ENCODE measurements around the gene VPS33A. TPM values are rescaled to one million over a fixed set of nuclear protein-coding genes. Genes with fewer than 3 reads are reported as not detected.
"Not testable (repeated sequence)": the region's sequence is repeated elsewhere in the genome, so short reads cannot be mapped to it uniquely, and the experiment has no call there.

VPS33A gene
- polyA plus RNA-seq, 1 donor: 20.8 TPM

DNA sequence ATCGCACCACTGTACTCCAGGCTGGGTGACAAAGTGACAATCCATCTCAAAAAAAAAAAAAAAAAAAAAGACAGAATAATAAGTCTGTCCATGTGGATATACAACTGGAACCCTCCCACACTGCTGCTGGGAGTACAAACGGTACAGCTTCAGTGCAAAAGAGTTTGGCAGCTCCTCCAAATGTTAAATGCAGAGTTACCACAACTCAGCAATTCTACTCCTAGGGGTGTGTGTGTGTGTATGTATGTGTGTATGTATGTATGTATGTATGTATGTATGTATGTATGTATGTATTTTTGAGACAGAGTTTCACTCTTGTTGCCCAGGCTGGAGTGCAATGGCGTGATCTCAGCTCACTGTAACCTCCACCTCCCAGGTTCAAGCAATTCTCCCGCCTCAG, 7.4 kb downstream of the VPS33A start:
- not testable (repeated sequence) for DNase-seq

DNA sequence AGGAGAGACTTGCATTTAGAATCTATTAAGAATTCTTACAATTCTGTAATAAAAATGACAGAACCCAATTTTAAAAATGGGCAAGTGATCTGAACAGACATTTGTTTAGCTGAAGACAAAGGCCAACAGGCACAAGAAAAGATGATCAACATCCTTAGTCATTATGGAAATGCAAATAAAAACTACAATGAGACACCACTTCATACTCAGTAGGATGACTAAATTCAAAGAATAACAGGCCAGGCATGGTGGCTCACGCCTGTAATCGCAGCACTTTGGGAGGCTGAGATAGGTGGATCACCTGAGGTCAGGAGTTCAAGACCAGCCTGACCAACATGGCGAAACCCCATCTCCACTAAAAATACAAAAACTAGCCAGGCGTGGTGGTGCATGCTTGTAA, 7.8 kb downstream of the VPS33A start:
- DNase-seq: not testable (repeated sequence)

DNA sequence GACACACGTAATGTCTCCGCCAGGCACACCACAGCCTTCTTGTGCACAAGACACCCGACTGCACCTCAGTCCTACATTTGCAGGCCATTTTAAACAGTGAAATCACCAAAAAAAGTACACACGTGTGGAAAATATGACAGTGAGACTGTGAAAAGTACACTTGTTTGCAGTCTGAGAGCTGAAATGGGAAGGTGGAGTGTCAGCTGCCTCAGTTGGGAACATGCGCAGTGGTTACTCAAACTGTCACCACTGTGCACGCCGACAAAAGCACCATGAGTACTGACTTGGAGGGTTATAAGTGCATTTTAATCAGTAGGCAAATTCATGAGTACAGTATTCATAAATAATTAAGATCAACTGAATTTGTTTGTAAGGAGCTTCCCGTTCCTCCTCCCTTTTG, 15.8 kb downstream of the VPS33A start:
- DNase-seq: no peak

DNA sequence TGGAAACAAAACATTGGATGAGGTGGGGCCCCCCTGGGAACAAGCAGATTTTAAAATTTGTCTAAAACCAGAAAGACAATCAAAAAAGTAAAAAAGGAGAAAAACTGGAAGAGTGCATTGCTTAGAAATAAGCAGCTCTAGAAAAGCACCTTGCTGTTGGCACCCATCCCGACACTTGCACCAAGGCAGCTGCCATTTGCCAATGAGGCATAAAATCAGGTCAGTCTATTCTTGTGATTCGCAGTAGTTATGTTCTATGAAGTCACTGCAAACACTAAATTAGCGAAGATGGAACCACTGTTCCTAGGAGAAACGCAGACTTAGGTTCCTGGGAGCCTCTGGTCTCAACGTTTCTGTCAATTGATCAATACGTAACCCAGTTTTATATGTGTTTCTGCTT, 16.2 kb downstream of the VPS33A start:
- DNase-seq: no peak

DNA sequence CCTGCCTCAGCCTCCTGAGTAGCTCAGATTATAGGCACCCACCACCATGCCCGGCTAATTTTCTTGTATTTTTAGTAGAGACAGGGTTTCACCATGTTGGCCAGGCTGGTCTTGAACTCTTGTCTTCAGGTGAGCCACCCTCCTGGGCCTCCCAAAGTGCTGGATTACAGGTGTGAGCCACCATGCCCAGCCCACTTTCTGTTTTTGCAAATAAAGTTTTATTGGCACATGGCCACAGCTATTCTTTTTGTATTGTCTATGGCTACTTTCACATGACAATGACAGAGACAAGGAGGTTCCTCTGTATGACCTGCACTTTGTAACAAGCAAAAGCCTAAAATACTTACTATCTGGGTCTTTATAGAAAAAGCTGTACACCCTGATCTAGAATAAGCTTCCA, 20.7 kb downstream of the VPS33A start:
- DNase-seq: no peak

DNA sequence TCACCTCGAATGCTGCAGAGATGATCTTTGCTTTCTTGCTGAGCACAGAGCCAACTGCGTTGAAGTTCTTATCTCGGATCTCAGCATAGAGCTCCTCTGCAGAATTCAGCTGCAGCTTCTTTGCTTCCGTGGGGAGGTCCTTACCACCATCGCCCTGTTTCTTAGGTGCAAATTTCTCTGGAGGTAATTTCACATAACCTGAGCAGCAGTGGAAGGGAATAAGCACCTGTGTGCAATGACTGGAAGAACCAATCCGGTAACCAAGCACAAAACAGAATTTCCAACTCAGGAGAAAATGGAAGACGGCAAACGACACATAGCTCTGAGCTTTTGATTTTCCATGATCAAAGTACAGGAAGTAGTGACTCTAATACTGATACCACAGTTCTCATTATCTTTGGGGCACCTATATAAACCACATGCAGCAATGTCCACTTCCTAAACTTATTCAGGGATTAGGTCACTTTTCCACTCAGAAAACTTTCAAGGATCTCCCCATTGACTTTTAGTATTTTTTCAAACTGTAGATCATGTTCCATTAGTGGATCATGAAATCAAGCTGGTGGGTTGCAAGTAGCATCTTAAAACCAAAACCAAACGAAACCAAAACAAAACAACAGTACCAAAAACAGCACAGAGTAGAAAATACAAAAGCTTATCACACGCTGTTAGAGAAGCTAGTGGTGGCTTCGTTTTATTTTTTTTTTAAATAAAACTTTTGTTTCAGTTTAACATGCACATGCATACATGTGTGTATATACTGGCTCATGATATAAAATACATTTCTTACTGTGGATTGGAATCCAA, 21.5 kb downstream of the VPS33A start:
- DNase-seq: no peak

DNA sequence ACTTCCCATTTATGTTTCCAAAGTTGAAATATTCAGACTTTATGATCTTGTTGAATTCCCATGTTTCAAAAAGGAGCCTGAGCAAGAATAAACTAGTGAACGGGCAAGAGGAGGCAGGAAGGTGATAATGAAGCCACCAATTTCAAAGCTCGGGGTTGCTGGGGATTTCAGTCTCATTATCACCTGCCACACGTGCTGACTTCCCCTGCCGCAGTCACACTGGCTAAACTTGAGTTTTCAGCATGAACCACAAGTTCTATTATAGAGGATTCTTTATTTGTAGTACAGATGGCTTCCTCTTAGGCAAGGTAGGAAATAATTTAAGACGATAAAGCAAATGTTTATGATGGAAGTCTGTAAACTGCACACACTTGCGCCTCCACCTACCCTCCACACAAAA, 22.3 kb downstream of the VPS33A start:
- DNase-seq: no peak

DNA sequence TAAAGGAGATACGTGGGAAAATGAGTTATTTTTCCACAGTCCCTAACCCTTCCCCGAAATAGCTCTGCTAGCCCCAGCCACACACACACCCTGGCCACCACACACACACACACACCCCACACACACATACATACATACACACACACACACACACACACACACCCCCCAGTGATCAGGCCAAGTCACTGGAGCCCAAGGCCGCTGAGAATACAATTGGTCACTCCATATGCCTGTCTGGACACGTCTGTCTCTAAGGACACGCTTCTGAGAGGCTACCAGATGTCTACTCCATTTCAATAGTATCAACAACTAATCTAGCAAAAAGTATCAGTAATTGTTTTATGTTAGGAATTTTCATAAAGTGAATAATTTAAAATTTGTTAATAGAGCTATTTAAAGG, 27.4 kb downstream of the VPS33A start:
- no peak for DNase-seq

DNA sequence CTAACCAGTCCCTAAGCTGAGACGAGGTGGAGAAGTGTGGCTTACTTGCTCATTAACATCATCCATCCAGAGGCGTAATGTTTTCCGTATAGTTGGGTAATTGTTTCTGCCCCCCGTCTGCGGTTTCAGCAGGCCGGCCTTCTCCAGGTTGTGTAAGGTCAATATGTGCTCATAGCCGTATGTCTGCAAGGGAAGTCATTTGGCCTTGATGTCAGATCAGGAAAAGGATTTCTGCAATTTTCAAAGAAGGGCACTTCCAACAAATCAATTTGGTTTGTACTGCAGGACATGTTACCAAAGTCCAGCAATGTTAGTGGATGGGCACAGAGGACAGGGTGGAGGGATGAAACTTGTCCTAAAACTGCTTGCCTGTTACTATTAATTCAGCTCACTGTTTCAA, 30.6 kb downstream of the VPS33A start:
- no peak for DNase-seq

DNA sequence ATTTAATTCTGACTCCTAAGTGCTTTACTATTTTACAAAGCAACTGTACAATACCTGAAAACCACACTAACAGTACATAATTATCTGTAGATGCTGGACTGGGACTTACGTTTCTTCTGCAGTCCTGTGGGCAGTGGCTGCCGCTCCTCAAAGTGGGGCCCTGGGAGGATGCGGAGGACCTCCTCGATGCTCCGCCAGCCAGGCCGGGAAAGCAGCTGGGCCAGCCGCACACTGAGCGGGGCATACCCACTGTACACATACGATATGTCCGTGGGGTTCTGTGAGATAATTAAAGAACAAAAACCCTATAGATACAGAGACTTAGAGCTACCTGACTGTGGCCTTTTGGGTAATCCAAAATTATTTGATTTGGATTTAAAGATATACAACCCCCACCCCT, 33.6 kb downstream of the VPS33A start:
- DNase-seq: no peak

DNA sequence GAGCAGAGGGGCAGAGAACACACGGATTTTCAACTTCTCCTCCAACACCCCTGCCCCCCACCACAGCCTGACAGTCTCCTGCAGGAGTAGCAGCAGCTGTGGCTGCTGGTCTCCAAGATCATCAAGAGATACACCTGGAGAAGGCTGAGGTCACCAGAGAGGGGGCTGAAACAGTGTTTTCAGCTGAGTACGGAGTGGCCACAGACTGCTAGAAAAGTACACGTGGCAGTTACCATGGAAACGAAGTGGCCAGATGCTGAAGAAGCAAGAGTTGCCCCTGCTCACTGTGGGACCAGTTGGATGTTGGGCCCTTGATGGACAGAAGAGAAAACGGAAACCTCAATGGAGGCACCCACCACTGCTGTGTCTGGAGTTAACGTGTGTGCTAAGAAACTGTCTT, 35.5 kb downstream of the VPS33A start:
- DNase-seq: no peak

DNA sequence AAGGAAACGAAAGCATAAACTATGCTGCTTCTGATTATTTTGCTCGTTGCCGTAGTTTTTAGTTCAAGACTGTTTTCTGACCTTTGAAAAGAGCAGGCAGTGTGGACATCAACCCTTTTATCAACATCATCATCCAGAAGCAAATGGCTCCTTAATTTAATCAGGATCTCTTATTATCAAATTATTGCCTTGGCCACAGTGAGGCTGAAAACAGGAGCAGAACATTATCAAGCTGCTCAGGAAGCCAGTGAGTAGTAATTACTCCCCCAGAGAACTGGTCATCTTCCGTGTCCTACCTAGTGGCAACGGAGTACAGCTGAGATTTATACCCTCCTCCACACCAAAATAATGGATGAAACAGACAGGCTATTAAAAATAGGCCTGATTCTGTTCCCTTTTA, 38.2 kb downstream of the VPS33A start:
- no peak for DNase-seq

DNA sequence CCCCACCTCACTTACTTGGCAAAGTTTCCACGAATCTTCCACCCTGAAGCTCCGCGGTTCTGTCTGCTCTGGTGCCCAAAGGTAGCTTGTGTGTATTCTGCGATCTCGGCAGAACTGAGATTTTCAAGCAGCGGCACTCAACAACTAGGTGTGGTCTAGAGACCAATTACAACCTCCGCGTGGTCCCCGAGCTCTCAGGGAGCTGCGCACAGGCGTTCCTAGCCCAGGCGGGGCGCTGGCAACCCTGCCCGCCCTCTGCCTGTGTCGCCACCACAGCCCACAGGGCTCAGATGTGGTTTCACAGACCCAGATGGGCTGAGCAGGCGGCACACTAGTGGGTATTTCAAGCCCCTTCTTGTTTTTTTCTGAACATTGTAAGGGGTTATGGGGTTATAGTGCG, 39.0 kb downstream of the VPS33A start:
- DNase-seq: no peak

DNA sequence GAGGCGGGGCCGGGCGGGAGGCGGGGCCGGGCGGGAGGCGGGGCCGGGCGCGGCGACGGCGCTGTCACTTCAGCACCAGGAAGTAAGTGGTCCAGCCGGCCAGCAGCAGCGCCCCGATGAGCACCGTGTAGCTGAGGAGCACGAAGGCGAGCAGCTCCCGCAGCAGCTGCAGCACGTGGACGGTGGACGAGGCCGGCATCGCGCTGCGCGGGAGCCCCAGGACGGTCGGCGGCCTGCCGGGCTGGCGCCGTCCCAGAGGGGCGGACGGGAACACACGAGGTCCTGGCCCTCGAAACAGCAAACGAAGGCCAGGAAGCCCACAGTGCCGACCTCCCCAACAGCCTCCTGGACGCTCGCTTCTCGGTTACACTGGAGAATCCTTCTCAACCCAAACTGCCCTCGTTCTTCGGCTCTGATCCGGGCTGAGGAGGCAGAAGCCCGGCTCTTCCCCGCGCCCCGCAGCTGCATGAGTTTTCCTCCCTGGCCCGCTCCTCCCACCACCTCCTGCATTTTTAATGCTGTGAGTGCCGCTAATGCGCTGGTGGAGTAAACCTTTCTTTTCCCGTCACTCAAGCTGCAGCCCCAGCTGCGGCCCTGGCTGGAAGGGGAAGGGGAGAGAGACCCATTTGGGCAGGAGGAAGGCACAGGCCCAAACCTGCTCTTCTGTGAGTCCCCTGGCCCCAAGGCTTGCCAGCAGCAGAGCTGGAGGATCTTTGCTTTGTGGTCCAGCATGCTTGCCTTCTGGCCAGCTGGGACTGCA, 39.7 kb downstream of the VPS33A start:
- DNase-seq: no peak

DNA sequence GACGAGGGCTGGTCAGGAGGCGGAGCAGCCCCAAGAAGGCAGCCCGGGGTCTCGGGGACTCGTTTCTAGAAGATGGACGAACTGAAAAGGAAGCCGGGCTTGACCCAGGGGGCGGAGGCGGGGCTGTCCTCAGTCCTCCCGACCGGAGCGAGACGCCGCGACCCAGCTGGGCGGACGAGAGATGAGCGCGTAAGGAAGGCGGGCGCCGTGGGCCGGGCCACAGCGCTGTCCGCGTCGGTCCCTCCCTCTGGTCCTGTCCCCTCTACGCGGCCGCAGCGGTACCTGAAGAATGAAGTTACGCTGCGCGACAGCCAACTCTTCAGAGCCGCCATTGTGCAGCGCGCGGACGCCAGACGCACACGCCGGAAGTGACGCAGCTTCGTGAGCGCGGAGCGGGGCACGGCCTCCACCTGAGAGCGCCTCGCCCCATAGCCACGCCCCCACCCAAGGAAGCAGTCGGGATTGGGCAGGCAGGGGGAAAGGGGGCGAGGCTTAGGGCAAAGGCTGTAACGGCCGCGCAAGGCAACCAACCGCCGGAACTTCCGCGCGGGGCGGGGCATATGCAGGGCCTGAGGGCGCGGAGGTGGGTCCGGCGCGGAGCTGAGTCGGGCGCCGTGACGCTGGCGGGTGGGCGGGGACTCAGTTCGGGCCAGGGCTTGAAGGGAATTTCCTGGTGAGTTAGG, 40.5 kb downstream of the VPS33A start, which contains the start of gene DIABLO:
Gene DIABLO, minus strand, starts transcription at position 370 of the 683 bp plus-strand sequence. Its CDS starts 38 bp downstream, at position 332.
- DNase-seq: peak; percentile 99

DNA sequence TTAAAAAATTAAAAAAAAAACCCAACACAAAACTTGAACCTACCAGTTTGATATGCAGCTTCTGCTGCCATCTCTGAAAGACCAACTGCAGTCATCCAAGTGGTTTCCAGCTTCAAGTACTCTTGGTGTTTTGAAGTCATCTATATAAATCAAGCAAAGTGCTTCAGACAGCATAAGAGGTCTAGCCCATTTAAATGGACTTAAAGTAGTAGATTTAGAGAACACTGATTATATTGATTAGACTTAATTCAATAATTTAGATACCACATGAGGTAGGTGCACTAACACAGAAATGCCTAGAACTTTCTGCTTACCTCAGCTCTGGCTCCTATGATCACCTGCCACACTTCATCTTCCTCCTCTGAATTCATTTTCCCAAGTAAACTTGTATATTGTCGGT, 49.8 kb downstream of the VPS33A start:
- no peak for DNase-seq

DNA sequence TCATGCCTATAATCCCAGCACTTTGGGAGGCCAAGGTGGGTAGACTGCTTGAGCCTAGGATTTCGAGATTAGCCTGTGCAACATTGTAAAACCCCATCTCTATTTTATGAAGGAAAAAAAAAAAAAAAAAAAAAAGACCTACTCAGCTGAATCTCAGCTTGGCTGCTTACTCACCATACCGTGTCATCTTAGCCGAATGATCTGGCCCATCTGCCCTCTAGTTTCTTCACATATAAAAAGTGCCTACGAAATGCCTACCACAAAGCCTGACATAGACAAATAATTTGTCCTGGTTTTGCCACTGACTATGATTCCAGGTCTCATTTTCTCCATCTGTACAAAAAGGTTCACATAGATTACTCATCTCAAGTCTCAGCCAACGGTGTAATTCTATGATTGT, 50.5 kb downstream of the VPS33A start:
- no peak for DNase-seq

DNA sequence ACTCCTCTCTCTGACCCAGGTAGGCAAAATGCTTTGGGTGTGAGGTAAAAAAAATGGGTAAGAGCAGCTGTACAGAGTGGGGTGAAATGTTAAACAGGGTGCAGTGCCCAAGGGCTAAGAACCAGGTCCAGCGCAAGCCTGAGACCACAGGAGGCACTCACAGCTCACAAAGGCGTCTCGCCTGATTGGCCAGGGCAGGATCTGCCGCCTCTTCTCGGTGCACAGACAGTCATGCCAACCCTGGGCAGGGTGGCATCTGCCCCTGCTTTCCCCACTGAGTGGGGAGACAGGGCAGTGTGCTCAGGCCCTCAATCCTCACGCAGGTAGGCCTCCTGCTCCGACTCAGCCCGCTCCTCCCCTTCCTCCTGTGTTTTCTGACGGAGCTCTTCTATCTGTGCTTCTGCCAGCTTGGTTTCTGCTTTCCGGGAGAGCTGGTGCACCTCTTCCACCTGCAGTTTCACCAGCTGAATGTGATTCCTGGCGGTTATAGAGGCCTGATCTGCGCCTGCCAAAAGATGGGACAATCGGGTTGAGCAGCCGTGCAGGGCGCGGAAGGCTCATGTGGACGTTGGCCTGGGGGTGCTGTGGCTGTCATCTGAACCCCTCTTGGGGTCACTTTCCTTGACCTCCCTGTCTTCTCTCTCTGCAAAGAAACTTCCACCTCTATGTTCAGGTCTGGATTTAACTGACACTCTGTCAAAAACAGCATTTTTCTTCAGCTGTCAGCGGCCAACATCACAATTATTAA, 58.0 kb downstream of the VPS33A start:
- DNase-seq: no peak

DNA sequence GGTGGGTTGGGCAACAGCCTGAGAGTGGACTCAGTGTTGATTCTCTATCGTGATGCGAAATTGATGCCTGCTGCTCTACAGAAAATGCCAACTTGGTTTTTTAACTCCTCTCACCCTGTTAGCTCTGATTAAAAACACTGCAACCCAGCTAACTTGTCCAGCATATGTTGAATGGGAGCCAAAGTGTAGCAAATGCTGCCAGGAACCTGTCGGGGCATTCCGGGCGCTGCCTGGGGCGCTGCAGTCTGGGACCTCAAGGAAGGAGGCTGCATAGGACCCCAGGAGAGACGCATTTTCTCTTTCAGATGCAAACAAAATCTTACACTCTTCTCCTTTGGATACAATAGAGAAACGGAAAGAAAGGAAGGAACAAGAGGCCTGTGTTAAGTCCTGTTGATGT, 58.9 kb downstream of the VPS33A start:
- no peak for DNase-seq

DNA sequence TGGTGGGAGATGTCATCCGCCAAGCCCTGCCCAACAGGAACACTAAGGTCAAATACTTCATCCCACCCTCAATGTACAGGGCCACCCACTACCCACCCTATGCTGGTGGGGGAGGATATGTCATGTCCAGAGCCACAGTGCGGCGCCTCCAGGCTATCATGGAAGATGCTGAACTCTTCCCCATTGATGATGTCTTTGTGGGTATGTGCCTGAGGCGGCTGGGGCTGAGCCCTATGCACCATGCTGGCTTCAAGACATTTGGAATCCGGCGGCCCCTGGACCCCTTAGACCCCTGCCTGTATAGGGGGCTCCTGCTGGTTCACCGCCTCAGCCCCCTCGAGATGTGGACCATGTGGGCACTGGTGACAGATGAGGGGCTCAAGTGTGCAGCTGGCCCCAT, 59.3 kb downstream of the VPS33A start:
- no peak for DNase-seq

DNA sequence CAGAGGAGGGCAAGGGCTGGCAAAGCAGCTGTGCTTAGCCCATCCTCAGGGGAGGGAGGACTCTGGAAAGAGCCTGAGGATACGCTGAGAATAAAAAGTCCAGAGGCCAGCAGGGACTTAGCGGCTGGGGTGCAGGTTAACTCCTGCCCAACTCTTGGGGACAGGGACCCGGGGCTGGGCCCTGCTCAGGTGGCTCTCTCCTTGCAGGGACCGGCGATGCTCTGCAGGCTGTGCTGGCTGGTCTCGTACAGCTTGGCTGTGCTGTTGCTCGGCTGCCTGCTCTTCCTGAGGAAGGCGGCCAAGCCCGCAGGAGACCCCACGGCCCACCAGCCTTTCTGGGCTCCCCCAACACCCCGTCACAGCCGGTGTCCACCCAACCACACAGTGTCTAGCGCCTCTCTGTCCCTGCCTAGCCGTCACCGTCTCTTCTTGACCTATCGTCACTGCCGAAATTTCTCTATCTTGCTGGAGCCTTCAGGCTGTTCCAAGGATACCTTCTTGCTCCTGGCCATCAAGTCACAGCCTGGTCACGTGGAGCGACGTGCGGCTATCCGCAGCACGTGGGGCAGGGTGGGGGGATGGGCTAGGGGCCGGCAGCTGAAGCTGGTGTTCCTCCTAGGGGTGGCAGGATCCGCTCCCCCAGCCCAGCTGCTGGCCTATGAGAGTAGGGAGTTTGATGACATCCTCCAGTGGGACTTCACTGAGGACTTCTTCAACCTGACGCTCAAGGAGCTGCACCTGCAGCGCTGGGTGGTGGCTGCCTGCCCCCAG, 60.0 kb downstream of the VPS33A start:
- DNase-seq: no peak

Data from left kidney (tissue), 2 donors.